HEK293 (cell line): ENCODE results near the gene COPA.

ENCODE experiments used
- CTCF ChIA-PET: fragments of 350-600 bp; formaldehyde crosslinking; extraction: SDS; loops from one replicate; lab custom pipeline; 2021; ENCODE audit warnings: antibody characterized with exemption; lab: Yijun Ruan, JAX
- POLR2A ChIA-PET: fragments of 300-600 bp; formaldehyde crosslinking; extraction: SDS; loops from one replicate; lab custom pipeline; 2020; ENCODE audit warnings: antibody characterized with exemption, inconsistent platforms; lab: Yijun Ruan, JAX
- H3K27ac ChIP-seq: fragments of 200-500 bp; sonication (Bioruptor generic); 2 replicates; pipeline ENCODE4 v1.5.1; 2014; ENCODE audit warnings: low read depth, low read length, control low read depth, inconsistent platforms; ENCODE audit errors: extremely low read depth
- H3K36me3 ChIP-seq, 2 experiments: fragments of 200-500 bp in 1 of 2; sonication (Bioruptor generic) in 1 of 2; 1 replicate in 1 of 2; 2 replicates in 1 of 2; pipeline ENCODE4 v1.5.1; 2014 to 2017; ENCODE audit warnings: inconsistent platforms in 2 of 2, low read length in 2 of 2; ENCODE audit not compliant: control insufficient read depth in 2 of 2, insufficient read depth in 1 of 2
- H3K4me1 ChIP-seq: fragments of 200-500 bp; sonication (Bioruptor generic); 2 replicates; pipeline ENCODE4 v1.5.1; 2014; ENCODE audit warnings: mild to moderate bottlenecking, low read length, inconsistent platforms; ENCODE audit not compliant: control insufficient read depth, insufficient read depth
- H3K4me3 ChIP-seq: 2 replicates; pipeline ENCODE4 v1.5.1; 2011; ENCODE audit warnings: low read depth, mild to moderate bottlenecking, control low read depth, low read length, moderate library complexity
- H3K9me3 ChIP-seq: fragments of 200-500 bp; sonication (Bioruptor generic); 2 replicates; pipeline ENCODE4 v1.5.1; 2014; ENCODE audit warnings: low read depth, low read length, inconsistent platforms; ENCODE audit not compliant: control insufficient read depth, insufficient read depth
- HOXA7 ChIP-seq: sonication (generic); formaldehyde crosslinking; IDR thresholded peaks from 2 replicates; pipeline ENCODE4 v1.8.1; 2022; ENCODE audit warnings: missing genetic modification reagents, borderline replicate concordance
- OVOL3 ChIP-seq: fragments of 450-650 bp; formaldehyde crosslinking; IDR thresholded peaks from 2 replicates; pipeline ENCODE4 v1.5.1; 2016; ENCODE audit warnings: missing biosample characterization, missing genetic modification characterization
- WT1 ChIP-seq: fragments of 450-650 bp; formaldehyde crosslinking; IDR thresholded peaks from 2 replicates; pipeline ENCODE4 v1.5.1; 2016; ENCODE audit warnings: missing biosample characterization, missing genetic modification characterization
- ZBTB21 ChIP-seq: fragments of 450-650 bp; formaldehyde crosslinking; IDR thresholded peaks from 2 replicates; pipeline ENCODE4 v1.5.1; 2017; ENCODE audit warnings: missing biosample characterization, missing genetic modification characterization
- ZNF223 ChIP-seq: fragments of 450-650 bp; formaldehyde crosslinking; IDR thresholded peaks from 2 replicates; pipeline ENCODE4 v1.5.1; 2016; ENCODE audit warnings: missing biosample characterization, missing genetic modification characterization
- ZNF366 ChIP-seq: fragments of 450-650 bp; formaldehyde crosslinking; conservative IDR thresholded peaks from 2 replicates; pipeline ENCODE4 v1.5.1; 2016; ENCODE audit warnings: missing biosample characterization, missing genetic modification characterization
- ZNF544 ChIP-seq: fragments of 450-650 bp; formaldehyde crosslinking; IDR thresholded peaks from 2 replicates; pipeline ENCODE4 v1.5.0; 2017; ENCODE audit warnings: missing biosample characterization, missing genetic modification characterization
- ZNF664 ChIP-seq: fragments of 450-650 bp; formaldehyde crosslinking; IDR thresholded peaks from 2 replicates; pipeline ENCODE4 v1.5.1; 2016; ENCODE audit warnings: missing biosample characterization, missing genetic modification characterization
- ZNF837 ChIP-seq: fragments of 450-650 bp; formaldehyde crosslinking; IDR thresholded peaks from 2 replicates; pipeline ENCODE4 v1.5.1; 2016; ENCODE audit warnings: missing biosample characterization, missing genetic modification characterization
- TF ChIP-seq, protein P1 (sequence below): fragments of 450-650 bp; formaldehyde crosslinking; IDR thresholded peaks from 2 replicates; pipeline ENCODE4 v1.5.1; 2017; ENCODE audit warnings: missing biosample characterization, missing genetic modification characterization
- TF ChIP-seq, protein P2 (sequence below): fragments of 450-650 bp; formaldehyde crosslinking; IDR thresholded peaks from 2 replicates; pipeline ENCODE4 v1.5.1; 2016; ENCODE audit warnings: missing biosample characterization, missing genetic modification characterization
- TF ChIP-seq, protein P3 (sequence below): fragments of 450-650 bp; formaldehyde crosslinking; conservative IDR thresholded peaks from 2 replicates; pipeline ENCODE4 v1.5.1; 2016; ENCODE audit warnings: low read depth, missing biosample characterization, missing genetic modification characterization
- TF ChIP-seq, protein P4 (sequence below): fragments of 450-650 bp; formaldehyde crosslinking; IDR thresholded peaks from 2 replicates; pipeline ENCODE4 v1.5.1; 2016; ENCODE audit warnings: missing biosample characterization, missing genetic modification characterization
- TF ChIP-seq, protein P5 (sequence below): fragments of 450-650 bp; formaldehyde crosslinking; IDR thresholded peaks from 2 replicates; pipeline ENCODE4 v1.5.1; 2016; ENCODE audit warnings: missing biosample characterization, missing genetic modification characterization
- TF ChIP-seq, protein P6 (sequence below): fragments of 450-650 bp; formaldehyde crosslinking; IDR thresholded peaks from 2 replicates; pipeline ENCODE4 v1.5.1; 2016; ENCODE audit warnings: missing biosample characterization, missing genetic modification characterization
- TF ChIP-seq, protein P7 (sequence below): fragments of 450-650 bp; formaldehyde crosslinking; IDR thresholded peaks from 2 replicates; pipeline ENCODE4 v1.5.1; 2016; ENCODE audit warnings: missing biosample characterization, missing genetic modification characterization

COPA gene

DNA sequence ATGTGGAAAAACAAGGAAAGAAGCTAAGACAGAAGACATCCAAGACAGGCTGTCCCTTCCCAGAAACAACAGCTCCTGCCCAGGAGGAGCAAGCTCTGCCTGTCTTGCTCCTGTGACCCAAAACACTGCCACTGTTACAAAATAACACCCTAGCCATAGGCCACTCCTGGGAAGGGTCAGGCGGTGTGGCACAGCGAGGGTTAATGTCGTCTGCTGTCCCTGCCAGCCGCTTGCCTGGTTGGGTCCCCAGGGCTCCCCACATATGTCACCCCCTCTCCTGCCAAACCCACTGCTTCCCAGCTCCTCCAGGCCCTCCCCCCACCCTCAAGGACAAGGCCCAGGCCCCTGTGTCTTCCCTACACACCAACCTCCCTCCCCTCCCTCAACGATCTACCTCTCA lies 20.0 kb upstream of the COPA start:
- no peak overlapping the region; the same call in 1 of the 2 replicates for H3K27ac ChIP-seq
- POLR2A ChIA-PET, result interaction anchor here (1.7 to 2.6 kb wide), 2 partner anchors 11 to 439 kb away, joined by 6 to 7 read pairs; partner anchors contain the start of gene TAGLN2
- H3K36me3 ChIP-seq, result peaks cover 6 to 25% of the 10 kb centered on the region in 2 experiments; a peak in 1 of 3 replicates
- no peak overlapping the region for H3K4me3 ChIP-seq
- TF ChIP-seq, protein P1, sequence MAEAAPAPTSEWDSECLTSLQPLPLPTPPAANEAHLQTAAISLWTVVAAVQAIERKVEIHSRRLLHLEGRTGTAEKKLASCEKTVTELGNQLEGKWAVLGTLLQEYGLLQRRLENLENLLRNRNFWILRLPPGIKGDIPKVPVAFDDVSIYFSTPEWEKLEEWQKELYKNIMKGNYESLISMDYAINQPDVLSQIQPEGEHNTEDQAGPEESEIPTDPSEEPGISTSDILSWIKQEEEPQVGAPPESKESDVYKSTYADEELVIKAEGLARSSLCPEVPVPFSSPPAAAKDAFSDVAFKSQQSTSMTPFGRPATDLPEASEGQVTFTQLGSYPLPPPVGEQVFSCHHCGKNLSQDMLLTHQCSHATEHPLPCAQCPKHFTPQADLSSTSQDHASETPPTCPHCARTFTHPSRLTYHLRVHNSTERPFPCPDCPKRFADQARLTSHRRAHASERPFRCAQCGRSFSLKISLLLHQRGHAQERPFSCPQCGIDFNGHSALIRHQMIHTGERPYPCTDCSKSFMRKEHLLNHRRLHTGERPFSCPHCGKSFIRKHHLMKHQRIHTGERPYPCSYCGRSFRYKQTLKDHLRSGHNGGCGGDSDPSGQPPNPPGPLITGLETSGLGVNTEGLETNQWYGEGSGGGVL (tag by site-specific recombination), result 0 out of 2 replicates have a peak, but pooled peaks have one; percentile 6
- TF ChIP-seq WT1 (tag by site-specific recombination), result no peak
- H3K9me3 ChIP-seq, result no peaks in the 10 kb centered on the region
- CTCF ChIA-PET, result interaction anchor here (0.9 to 3.7 kb wide), 5 partner anchors 11 to 110 kb away, joined by 3 to 22 read pairs (median 6); no protein-coding TSS in a partner anchor
- 0 out of 2 replicates have a peak, but pooled peaks cover 2% of the 10 kb centered on the region for H3K4me1 ChIP-seq

DNA sequence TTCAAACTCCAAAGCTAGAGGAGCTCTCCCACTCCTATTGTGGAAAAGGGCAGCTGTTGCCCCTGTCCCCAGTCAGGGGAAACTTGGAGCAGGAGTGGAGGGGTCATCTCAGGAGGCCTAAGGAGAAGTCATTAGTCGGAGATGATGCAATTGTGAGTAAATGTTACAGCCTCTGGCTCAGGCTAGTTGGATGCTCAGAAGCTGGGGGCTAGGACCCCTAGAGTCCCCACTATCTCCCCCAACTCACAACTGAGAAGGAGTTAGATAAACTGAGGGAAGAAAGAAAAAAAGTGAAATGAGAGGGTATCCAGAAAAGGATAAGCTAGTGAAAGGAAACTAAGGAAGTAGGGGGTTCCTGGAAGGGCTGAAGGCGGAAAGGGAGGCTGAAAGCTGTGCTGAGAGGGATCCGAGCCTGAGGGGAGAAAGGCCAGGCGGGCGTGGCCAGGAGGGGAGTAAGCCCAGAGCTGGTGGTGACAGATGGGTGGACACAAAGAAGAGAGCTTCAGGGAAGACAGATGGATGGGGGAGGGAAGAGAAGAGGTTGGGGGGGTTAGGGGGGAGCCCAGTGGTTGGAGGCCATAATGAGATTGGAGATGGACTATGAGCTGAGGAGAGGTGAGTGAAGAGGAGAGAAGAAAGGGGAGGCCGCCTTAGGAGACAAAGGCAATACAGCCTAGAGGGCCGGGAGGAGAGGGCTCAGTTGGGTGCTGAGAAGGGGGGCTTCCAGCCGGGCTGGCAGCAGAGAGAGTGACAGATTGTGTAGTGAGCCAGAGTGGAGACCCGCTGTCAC lies 19.3 kb upstream of the COPA start:
- POLR2A ChIA-PET, result interaction anchor here (0.6 to 2.6 kb wide), 3 partner anchors 10 to 438 kb away, joined by 3 to 7 read pairs (median 6); partner anchors contain the start of gene TAGLN2
- no peak for TF ChIP-seq ZNF223 (tag by site-specific recombination)
- TF ChIP-seq ZNF837 (tag by site-specific recombination), result no peak
- TF ChIP-seq, protein P2, sequence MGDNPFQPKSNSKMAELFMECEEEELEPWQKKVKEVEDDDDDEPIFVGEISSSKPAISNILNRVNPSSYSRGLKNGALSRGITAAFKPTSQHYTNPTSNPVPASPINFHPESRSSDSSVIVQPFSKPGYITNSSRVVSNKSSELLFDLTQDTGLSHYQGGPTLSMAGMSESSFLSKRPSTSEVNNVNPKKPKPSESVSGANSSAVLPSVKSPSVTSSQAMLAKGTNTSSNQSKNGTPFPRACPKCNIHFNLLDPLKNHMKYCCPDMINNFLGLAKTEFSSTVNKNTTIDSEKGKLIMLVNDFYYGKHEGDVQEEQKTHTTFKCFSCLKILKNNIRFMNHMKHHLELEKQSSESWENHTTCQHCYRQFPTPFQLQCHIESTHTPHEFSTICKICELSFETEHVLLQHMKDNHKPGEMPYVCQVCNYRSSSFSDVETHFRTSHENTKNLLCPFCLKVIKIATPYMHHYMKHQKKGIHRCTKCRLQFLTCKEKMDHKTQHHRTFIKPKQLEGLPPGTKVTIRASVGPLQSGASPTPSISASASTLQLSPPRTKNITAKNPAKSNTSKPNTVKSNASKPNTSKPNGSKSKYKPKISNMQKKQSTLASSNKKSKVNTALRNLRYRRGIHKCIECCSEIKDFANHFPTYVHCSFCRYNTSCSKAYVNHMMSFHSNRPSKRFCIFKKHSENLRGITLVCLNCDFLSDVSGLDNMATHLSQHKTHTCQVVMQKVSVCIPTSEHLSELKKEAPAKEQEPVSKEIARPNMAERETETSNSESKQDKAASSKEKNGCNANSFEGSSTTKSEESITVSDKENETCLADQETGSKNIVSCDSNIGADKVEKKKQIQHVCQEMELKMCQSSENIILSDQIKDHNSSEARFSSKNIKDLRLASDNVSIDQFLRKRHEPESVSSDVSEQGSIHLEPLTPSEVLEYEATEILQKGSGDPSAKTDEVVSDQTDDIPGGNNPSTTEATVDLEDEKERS, result no peak
- peak; percentile 49 for TF ChIP-seq ZNF366 (tag by site-specific recombination)
- TF ChIP-seq OVOL3, result no peak
- TF ChIP-seq, protein P3, sequence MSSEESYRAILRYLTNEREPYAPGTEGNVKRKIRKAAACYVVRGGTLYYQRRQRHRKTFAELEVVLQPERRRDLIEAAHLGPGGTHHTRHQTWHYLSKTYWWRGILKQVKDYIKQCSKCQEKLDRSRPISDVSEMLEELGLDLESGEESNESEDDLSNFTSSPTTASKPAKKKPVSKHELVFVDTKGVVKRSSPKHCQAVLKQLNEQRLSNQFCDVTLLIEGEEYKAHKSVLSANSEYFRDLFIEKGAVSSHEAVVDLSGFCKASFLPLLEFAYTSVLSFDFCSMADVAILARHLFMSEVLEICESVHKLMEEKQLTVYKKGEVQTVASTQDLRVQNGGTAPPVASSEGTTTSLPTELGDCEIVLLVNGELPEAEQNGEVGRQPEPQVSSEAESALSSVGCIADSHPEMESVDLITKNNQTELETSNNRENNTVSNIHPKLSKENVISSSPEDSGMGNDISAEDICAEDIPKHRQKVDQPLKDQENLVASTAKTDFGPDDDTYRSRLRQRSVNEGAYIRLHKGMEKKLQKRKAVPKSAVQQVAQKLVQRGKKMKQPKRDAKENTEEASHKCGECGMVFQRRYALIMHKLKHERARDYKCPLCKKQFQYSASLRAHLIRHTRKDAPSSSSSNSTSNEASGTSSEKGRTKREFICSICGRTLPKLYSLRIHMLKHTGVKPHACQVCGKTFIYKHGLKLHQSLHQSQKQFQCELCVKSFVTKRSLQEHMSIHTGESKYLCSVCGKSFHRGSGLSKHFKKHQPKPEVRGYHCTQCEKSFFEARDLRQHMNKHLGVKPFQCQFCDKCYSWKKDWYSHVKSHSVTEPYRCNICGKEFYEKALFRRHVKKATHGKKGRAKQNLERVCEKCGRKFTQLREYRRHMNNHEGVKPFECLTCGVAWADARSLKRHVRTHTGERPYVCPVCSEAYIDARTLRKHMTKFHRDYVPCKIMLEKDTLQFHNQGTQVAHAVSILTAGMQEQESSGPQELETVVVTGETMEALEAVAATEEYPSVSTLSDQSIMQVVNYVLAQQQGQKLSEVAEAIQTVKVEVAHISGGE (tag by site-specific recombination), result no peak
- TF ChIP-seq HOXA7 (CRISPR knock-in tag), result no peak
- no peak for TF ChIP-seq ZNF664 (tag by site-specific recombination)
- TF ChIP-seq, protein P4, sequence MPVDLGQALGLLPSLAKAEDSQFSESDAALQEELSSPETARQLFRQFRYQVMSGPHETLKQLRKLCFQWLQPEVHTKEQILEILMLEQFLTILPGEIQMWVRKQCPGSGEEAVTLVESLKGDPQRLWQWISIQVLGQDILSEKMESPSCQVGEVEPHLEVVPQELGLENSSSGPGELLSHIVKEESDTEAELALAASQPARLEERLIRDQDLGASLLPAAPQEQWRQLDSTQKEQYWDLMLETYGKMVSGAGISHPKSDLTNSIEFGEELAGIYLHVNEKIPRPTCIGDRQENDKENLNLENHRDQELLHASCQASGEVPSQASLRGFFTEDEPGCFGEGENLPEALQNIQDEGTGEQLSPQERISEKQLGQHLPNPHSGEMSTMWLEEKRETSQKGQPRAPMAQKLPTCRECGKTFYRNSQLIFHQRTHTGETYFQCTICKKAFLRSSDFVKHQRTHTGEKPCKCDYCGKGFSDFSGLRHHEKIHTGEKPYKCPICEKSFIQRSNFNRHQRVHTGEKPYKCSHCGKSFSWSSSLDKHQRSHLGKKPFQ (tag by site-specific recombination), result no peak
- no peak for TF ChIP-seq ZNF544
- TF ChIP-seq, protein P5, sequence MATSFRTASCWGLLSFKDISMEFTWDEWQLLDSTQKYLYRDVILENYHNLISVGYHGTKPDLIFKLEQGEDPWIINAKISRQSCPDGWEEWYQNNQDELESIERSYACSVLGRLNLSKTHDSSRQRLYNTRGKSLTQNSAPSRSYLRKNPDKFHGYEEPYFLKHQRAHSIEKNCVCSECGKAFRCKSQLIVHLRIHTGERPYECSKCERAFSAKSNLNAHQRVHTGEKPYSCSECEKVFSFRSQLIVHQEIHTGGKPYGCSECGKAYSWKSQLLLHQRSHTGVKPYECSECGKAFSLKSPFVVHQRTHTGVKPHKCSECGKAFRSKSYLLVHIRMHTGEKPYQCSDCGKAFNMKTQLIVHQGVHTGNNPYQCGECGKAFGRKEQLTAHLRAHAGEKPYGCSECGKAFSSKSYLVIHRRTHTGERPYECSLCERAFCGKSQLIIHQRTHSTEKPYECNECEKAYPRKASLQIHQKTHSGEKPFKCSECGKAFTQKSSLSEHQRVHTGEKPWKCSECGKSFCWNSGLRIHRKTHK (tag by site-specific recombination), result no peak
- TF ChIP-seq, protein P6, sequence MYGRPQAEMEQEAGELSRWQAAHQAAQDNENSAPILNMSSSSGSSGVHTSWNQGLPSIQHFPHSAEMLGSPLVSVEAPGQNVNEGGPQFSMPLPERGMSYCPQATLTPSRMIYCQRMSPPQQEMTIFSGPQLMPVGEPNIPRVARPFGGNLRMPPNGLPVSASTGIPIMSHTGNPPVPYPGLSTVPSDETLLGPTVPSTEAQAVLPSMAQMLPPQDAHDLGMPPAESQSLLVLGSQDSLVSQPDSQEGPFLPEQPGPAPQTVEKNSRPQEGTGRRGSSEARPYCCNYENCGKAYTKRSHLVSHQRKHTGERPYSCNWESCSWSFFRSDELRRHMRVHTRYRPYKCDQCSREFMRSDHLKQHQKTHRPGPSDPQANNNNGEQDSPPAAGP (tag by site-specific recombination), result no peak
- no peak for TF ChIP-seq ZBTB21 (tag by site-specific recombination)
- TF ChIP-seq, protein P7, sequence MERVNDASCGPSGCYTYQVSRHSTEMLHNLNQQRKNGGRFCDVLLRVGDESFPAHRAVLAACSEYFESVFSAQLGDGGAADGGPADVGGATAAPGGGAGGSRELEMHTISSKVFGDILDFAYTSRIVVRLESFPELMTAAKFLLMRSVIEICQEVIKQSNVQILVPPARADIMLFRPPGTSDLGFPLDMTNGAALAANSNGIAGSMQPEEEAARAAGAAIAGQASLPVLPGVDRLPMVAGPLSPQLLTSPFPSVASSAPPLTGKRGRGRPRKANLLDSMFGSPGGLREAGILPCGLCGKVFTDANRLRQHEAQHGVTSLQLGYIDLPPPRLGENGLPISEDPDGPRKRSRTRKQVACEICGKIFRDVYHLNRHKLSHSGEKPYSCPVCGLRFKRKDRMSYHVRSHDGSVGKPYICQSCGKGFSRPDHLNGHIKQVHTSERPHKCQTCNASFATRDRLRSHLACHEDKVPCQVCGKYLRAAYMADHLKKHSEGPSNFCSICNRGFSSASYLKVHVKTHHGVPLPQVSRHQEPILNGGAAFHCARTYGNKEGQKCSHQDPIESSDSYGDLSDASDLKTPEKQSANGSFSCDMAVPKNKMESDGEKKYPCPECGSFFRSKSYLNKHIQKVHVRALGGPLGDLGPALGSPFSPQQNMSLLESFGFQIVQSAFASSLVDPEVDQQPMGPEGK, result peak; percentile 81

More for the DNA sequence above, 19.3 kb upstream of the COPA start:
- Histone ChIP-seq H3K4me1 (0 out of 2 replicates have a peak, but pooled peaks cover 2% of the 10 kb centered on the region), H3K9me3 (no peaks in the 10 kb centered on the region), H3K36me3 (peaks cover 6 to 31% of the 10 kb centered on the region in 2 experiments; a peak in 1 of 3 replicates), H3K27ac (peak overlapping the region; percentile 29; the same call in 1 of the 2 replicates), H3K4me3 (no peak overlapping the region)
- CTCF ChIA-PET, result interaction anchor here (0.6 to 3.7 kb wide), 5 partner anchors 11 to 143 kb away, joined by 3 to 22 read pairs (median 3); no protein-coding TSS in a partner anchor
